ENCODE data around the gene PSMA8. TPM values are rescaled to one million over a fixed set of nuclear protein-coding genes. Genes with fewer than 3 reads are reported as not detected.

The PSMA8 gene
- polyA plus RNA-seq, 1 experiment = not detected

DNA sequence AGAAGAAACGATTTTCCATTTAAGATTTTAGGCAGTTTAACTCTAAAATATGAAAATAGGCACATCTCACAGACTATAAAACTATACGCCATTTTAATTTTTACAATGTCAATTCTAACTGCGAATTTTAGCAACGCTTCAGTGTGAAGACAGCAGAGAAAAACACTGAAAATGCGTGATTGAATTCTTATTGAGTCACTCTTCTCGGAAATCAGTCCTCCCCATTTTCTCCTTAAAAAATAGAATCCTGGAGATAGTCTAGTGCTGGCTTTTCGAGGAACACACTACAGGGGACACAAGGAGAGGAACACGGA, 92.2 kb downstream of the PSMA8 start:
- no peaks in the 10 kb centered on the region for H3K36me3 ChIP-seq (ENCODE audit: control insufficient read depth, insufficient read depth, low read length)
- ChIA-PET CTCF (no interaction called here), POLR2A (no interaction called here)
- no peaks in the 10 kb centered on the region for H3K27me3 ChIP-seq (ENCODE audit: control insufficient read depth, insufficient read depth, low read length)
- H3K4me3 ChIP-seq (ENCODE audit: low read depth, low read length) = peak overlapping the region; percentile 92
- TF ChIP-seq, protein P1, sequence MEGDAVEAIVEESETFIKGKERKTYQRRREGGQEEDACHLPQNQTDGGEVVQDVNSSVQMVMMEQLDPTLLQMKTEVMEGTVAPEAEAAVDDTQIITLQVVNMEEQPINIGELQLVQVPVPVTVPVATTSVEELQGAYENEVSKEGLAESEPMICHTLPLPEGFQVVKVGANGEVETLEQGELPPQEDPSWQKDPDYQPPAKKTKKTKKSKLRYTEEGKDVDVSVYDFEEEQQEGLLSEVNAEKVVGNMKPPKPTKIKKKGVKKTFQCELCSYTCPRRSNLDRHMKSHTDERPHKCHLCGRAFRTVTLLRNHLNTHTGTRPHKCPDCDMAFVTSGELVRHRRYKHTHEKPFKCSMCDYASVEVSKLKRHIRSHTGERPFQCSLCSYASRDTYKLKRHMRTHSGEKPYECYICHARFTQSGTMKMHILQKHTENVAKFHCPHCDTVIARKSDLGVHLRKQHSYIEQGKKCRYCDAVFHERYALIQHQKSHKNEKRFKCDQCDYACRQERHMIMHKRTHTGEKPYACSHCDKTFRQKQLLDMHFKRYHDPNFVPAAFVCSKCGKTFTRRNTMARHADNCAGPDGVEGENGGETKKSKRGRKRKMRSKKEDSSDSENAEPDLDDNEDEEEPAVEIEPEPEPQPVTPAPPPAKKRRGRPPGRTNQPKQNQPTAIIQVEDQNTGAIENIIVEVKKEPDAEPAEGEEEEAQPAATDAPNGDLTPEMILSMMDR (IDR thresholded peaks at IDR 0.05; ENCODE audit: insufficient read depth, low read depth, low read length) = no peak
- no peak for DNase-seq (ENCODE audit: low read depth)

DNA sequence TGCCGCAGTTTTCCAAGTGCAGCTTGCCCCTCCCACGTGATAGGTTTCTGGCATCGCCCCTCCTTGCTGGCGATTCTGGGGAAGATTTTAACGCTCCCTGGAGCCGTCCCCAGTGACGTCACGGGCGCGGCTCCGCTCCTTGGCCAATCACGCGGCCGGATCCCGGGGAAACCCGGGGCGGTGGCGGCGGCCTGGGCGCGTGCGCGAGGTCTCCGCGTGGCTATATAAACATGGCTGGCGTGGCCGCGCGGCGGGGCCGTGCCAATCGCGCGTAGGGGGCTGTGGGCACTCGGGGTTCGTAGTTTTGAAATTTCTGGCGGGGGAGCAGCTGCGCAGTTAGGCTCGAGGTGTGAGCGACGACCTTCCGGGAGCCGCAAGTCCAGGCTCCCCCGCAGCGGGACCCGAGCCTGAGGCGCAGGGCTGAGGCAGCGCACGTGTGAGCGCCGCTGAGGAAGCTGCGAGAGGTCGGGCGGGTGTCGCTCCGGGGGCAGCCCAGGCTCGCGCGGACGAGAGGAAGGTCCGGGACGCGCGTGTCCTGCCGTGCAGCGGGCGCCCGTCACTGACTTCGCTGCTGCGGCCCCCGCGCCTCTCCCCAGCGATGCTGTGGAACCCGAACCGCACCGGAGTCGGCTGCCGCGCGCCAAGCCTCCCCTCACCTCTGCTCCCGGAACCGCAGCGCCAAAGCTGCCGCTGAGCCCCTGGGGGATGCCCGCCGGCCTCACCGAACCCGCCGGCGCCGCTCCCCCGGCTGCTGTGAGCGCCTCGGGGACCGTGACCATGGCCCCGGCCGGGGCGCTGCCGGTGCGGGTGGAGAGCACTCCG, 92.8 kb downstream of the PSMA8 start, which contains the start of gene TAF4B:
TAF4B (plus strand) TSS at position 217 of the 822 bp plus-strand sequence; CDS start at position 706, 489 bp downstream.
- H3K27me3 ChIP-seq (ENCODE audit: control insufficient read depth, insufficient read depth, low read length) = no peaks in the 10 kb centered on the region
- H3K4me3 ChIP-seq (ENCODE audit: low read depth, low read length) = peak within 1 kb of the TSS; percentile 92
- ChIA-PET CTCF (interaction anchor here (0.6 kb wide), 1 partner anchor 476 kb away, joined by 3 read pairs; no protein-coding TSS in a partner anchor), POLR2A (no interaction called here)
- H3K36me3 ChIP-seq (ENCODE audit: control insufficient read depth, insufficient read depth, low read length) = no peaks in the 10 kb centered on the region
- peak; percentile 51 for DNase-seq (ENCODE audit: low read depth)
- TF ChIP-seq, protein P1 (IDR thresholded peaks at IDR 0.05; ENCODE audit: insufficient read depth, low read depth, low read length) = no peak

DNA sequence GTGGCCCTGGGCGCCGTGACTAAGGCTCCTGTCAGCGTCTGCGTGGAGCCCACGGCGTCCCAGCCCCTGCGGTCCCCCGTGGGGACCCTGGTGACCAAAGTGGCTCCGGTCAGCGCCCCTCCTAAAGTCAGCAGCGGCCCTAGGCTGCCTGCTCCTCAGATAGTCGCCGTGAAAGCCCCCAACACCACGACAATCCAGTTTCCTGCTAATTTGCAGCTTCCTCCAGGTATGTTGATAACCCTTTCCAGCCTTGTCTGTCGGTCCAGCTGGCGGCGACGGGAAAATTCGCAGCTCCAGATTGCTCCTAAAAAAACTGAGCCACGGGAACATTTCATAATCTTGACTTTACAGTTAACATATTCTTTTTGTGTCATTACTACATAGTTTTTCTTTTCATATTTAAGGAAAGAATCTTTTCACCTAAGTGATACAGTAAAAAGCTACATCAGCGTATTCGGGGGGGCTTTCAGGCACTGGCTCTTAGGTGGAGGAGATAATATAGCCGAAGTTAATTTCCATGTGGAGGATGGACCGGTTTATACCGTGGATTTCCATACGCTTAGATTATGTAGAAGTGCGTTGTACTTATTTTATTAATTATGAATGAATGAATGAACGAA, 93.5 kb downstream of the PSMA8 start:
- DNase-seq (ENCODE audit: low read depth) = no peak
- ChIA-PET CTCF (interaction anchor here (0.6 kb wide), 1 partner anchor 475 kb away, joined by 3 read pairs; no protein-coding TSS in a partner anchor), POLR2A (no interaction called here)
- Histone ChIP-seq H3K27me3 (ENCODE audit: control insufficient read depth, insufficient read depth, low read length) (no peaks in the 10 kb centered on the region), H3K36me3 (ENCODE audit: control insufficient read depth, insufficient read depth, low read length) (no peaks in the 10 kb centered on the region), H3K4me3 (ENCODE audit: low read depth, low read length) (peak overlapping the region; percentile 92)
- TF ChIP-seq, protein P1 (IDR thresholded peaks at IDR 0.05; ENCODE audit: insufficient read depth, low read depth, low read length) = no peak

DNA sequence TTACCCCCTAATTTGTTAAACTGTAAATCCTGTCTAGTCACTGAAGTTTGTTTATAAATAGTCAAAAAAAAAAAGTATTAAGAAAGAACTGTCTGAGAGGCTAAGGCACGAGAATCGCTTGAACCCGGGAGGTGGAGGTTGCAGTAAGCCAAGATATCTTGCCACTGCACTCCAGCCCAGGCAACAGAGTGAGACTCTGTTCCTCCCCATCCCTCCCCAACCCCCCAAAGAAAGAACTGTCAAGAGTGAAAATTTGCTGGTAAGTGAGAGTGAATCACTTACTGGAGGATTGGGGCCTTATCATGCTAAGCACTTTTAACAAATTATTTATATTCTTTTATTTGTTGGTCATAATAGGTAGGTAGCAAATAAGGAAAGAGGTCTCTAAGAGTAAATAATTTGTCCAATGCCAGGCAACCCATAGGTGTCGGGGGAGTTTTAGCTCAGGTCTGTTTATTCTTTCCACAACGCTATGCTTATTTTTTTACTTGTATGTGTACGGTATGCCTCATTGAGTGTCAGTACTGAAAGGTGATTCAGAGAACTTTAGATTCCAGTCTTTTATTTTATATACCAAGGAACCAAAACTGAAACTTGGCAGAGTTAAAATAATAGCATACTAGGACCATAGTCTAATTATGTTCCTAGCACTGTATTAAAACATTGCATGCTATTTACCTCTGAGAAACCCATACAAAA, 95.0 kb downstream of the PSMA8 start:
- TF ChIP-seq, protein P1 (IDR thresholded peaks at IDR 0.05; ENCODE audit: insufficient read depth, low read depth, low read length) = no peak
- Histone ChIP-seq H3K36me3 (ENCODE audit: control insufficient read depth, insufficient read depth, low read length) (no peaks in the 10 kb centered on the region), H3K4me3 (ENCODE audit: low read depth, low read length) (no peak overlapping the region), H3K27me3 (ENCODE audit: control insufficient read depth, insufficient read depth, low read length) (no peaks in the 10 kb centered on the region)
- ChIA-PET CTCF (no interaction called here), POLR2A (no interaction called here)
- no peak for DNase-seq (ENCODE audit: low read depth)

DNA sequence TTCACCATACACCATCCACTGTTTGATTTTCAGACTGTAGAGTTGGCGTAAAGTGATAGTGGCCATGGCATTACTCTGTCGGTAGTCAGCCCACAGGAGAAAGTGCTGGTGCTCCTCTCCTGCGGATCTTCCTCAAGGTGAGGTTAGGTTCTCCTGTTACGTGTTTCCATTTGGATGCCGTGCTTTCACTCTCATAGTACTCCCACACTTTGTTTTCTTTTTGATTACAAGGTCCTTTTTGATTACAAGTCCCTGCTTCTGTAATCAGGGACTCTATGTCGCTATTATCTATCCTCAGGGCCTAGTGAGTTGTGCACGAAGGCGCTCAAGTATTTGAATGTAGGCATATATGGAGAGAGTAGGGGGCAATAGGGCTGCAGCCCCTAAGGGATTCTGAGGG, 96.8 kb downstream of the PSMA8 start:
- Histone ChIP-seq H3K4me3 (ENCODE audit: low read depth, low read length) (no peak overlapping the region), H3K36me3 (ENCODE audit: control insufficient read depth, insufficient read depth, low read length) (no peaks in the 10 kb centered on the region), H3K27me3 (ENCODE audit: control insufficient read depth, insufficient read depth, low read length) (no peaks in the 10 kb centered on the region)
- TF ChIP-seq, protein P1 (IDR thresholded peaks at IDR 0.05; ENCODE audit: insufficient read depth, low read depth, low read length) = no peak
- ChIA-PET CTCF (interaction anchor here (0.6 kb wide), 1 partner anchor 94 kb away, joined by 3 read pairs; no protein-coding TSS in a partner anchor), POLR2A (no interaction called here)
- no peak for DNase-seq (ENCODE audit: low read depth)

Measured in BJ (cell line).